B cell (primary cell): ENCODE results near the gene STIM1. TPM values are rescaled to one million over a fixed set of nuclear protein-coding genes. Genes with fewer than 3 reads are reported as not detected.

Source experiments
- ATAC-seq: fragments of 200-7000 bp; cut with Tn5 transposase; one replicate; pipeline ENCODE4 v1.10.0; 2021; ENCODE audit warnings: low read depth, mild to moderate bottlenecking, moderate number of reproducible peaks, moderate library complexity
- CTCF ChIA-PET: fragments of 350-600 bp; sonication (Branson Sonifier 250); formaldehyde crosslinking; loops from one replicate; lab custom pipeline; 2021; ENCODE audit warnings: antibody characterized with exemption, inconsistent platforms; lab: Charles Lee
- POLR2A ChIA-PET: fragments of 350-600 bp; sonication (Branson Sonifier 250); formaldehyde crosslinking; loops from one replicate; lab custom pipeline; 2021; ENCODE audit warnings: antibody characterized with exemption; lab: Charles Lee
- DNase-seq: peaks from one replicate; pipeline ENCODE4 v3.0.0; 2013
- H2AFZ ChIP-seq: 2 replicates; pipeline ENCODE4 v1.6.1; 2012; ENCODE audit warnings: mild to moderate bottlenecking, low read depth, low read length; ENCODE audit not compliant: insufficient read depth, poor library complexity, severe bottlenecking
- H3K27ac ChIP-seq, 2 donors: 1 replicate in 1 of 2; 2 replicates in 1 of 2; pipeline ENCODE4 v1.5.1; 2012 to 2013; ENCODE audit warnings: low read length in 2 of 2, mild to moderate bottlenecking in 2 of 2, moderate library complexity in 1 of 2
- H3K27me3 ChIP-seq, 4 experiments: fragments of 200-600 bp in 1 of 4; sonication (generic) in 1 of 4; replicated peaks in 1 of 4; 1 replicate in 2 of 4; 2 replicates in 2 of 4; pipeline versions ENCODE4 v1.6.1 to v1.7.0; 2013 to 2016; ENCODE audit warnings: low read length in 3 of 4, mild to moderate bottlenecking in 2 of 4, mixed read lengths in 1 of 4, moderate library complexity in 1 of 4; ENCODE audit not compliant: insufficient read depth in 4 of 4, control insufficient read depth in 3 of 4; ENCODE audit errors: control extremely low read depth in 1 of 4
- H3K36me3 ChIP-seq, 2 experiments: replicated peaks in 1 of 2; 1 replicate in 1 of 2; 2 replicates in 1 of 2; pipeline versions ENCODE4 v1.6.1 to v1.7.1; 2013; ENCODE audit warnings: low read length in 1 of 2; ENCODE audit not compliant: insufficient read depth in 2 of 2, control insufficient read depth in 1 of 2; ENCODE audit errors: control extremely low read depth in 1 of 2, extremely low read depth in 1 of 2
- H3K4me1 ChIP-seq, 2 donors: fragments of 200-600 bp in 1 of 2; sonication (generic) in 1 of 2; 1 replicate in 1 of 2; 2 replicates in 1 of 2; pipeline versions ENCODE4 v1.5.1 to v1.6.1; 2013 to 2017; ENCODE audit warnings: low read length in 2 of 2; ENCODE audit not compliant: control insufficient read depth in 2 of 2, insufficient read depth in 2 of 2
- H3K4me2 ChIP-seq: replicated peaks from 2 replicates; pipeline ENCODE3; 2012; ENCODE audit warnings: mild to moderate bottlenecking, low read depth, low read length; ENCODE audit not compliant: poor library complexity, severe bottlenecking
- H3K4me3 ChIP-seq, 5 experiments: fragments of 200-600 bp in 1 of 5; sonication (generic) in 1 of 5; 1 replicate in 3 of 5; 2 replicates in 2 of 5; pipeline versions ENCODE4 v1.5.1 to v1.7.0; 2011 to 2016; ENCODE audit warnings: low read length in 4 of 5, mild to moderate bottlenecking in 4 of 5, low read depth in 2 of 5, control low read depth in 1 of 5, moderate library complexity in 1 of 5; ENCODE audit not compliant: insufficient read depth in 1 of 5; ENCODE audit errors: control extremely low read depth in 1 of 5, extremely low read depth in 1 of 5
- H3K79me2 ChIP-seq: fragments of 200-600 bp; sonication (generic); one replicate; pipeline ENCODE4 v1.6.0; 2016; ENCODE audit warnings: low read length; ENCODE audit not compliant: control insufficient read depth, insufficient read depth
- H3K9ac ChIP-seq: fragments of 200-600 bp; sonication (generic); 2 replicates; pipeline ENCODE4 v1.6.1; 2017; ENCODE audit warnings: mild to moderate bottlenecking, low read length, moderate library complexity
- H3K9me3 ChIP-seq, 3 donors: one replicate each; pipeline versions ENCODE4 v1.6.1 to v1.7.1; 2013; ENCODE audit warnings: low read length in 2 of 3; ENCODE audit not compliant: control insufficient read depth in 2 of 3, insufficient read depth in 1 of 3; ENCODE audit errors: control extremely low read depth in 1 of 3
- H4K20me1 ChIP-seq: 2 replicates; pipeline ENCODE4 v1.6.0; 2012; ENCODE audit warnings: mild to moderate bottlenecking, low read length; ENCODE audit not compliant: insufficient read depth, control insufficient read depth, poor library complexity, severe bottlenecking
- H3K27ac Mint-ChIP-seq: one replicate; pipeline ENCODE4 v1.8.0; 2021; ENCODE audit warnings: mixed read lengths
- H3K27me3 Mint-ChIP-seq: one replicate; pipeline ENCODE4 v1.8.0; 2021; ENCODE audit warnings: mixed read lengths
- H3K4me1 Mint-ChIP-seq: one replicate; pipeline ENCODE4 v1.8.0; 2021; ENCODE audit warnings: mixed read lengths
- H3K4me3 Mint-ChIP-seq: one replicate; pipeline ENCODE4 v1.8.0; 2021; ENCODE audit warnings: mixed read lengths
- H3K9me3 Mint-ChIP-seq: one replicate; pipeline ENCODE4 v1.8.0; 2022; ENCODE audit warnings: mixed read lengths; ENCODE audit not compliant: insufficient read depth
- EZH2 ChIP-seq: IDR thresholded peaks from 2 replicates; pipeline ENCODE4 v1.6.1; 2012; ENCODE audit warnings: borderline replicate concordance, low read depth, mild to moderate bottlenecking, moderate library complexity, low read length; ENCODE audit not compliant: insufficient read depth, poor library complexity, severe bottlenecking
- WGBS: methylation state at CpG from one replicate; pipeline ENCODE4 v1.1.5; 2013; ENCODE audit warnings: missing lambda C conversion rate; ENCODE audit not compliant: insufficient coverage; 5-methylcytosine and 5-hydroxymethylcytosine counted together
- intact Hi-C: fragments of 100-400 bp; cut with micrococcal nuclease; formaldehyde crosslinking; loops from one replicate; pipeline ENCODE4 v1.10.0; 2022
- polyA plus RNA-seq: library from polyadenylated mRNA; depleted of rRNA; stranded (reverse); fragments of >200 nt; gene quantifications from 2 replicates; pipeline ENCODE4 v1.2.3, GENCODE V29; 2012
- total RNA-seq, 2 donors: library from RNA; stranded (reverse); fragments of 120-200 nt in 1 of 2; gene quantifications; 1 replicate in 1 of 2; 2 replicates in 1 of 2; pipeline versions ENCODE4 v1.2.3 to v1.2.4, GENCODE V29; 2013 to 2022
- TF ChIP-seq, protein P1 (sequence below): fragments of 200-600 bp; IDR thresholded peaks from one replicate; pipeline ENCODE4 v1.8.0; 2022; ENCODE audit warnings: antibody characterized with exemption, mild to moderate bottlenecking

Gene STIM1
- total and polyA plus RNA-seq, 2 donors (not counting 1 experiment from before 2014, with no cell fraction given), result 59.4 to 76.7 TPM

DNA sequence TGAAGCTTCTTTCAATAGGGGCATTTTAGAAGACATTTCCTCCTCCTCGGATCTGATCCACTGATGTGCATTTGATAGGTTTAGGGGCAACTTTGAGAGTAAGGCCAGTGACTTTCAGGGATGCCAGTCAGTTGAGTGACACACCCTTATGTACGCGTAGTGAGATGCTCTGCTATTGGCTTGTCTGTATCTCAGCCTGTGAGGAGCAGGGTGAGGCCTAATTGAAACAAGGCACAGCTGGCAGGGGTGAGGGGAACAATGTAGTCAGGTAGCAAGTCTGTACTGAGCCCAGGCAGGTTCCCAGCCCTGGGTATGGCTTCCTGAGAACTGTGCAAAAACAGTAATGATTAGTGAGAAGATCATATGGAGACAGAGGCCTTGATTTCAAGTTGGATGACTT lies 61.5 kb downstream of the STIM1 start:
- Histone ChIP-seq H3K4me1 (peaks cover 40 to 50% of the 10 kb centered on the region in 2 donors), H3K9me3 (no peaks in the 10 kb centered on the region), H2AFZ (no peak overlapping the region), H3K36me3 (peaks cover 3 to 6% of the 10 kb centered on the region in 2 experiments), H3K27ac (no peak overlapping the region), H3K4me3 (no peak overlapping the region), H3K27me3 (no peaks in the 10 kb centered on the region), H3K79me2 (peaks cover 90% of the 10 kb centered on the region), H3K9ac (no peak overlapping the region), H3K4me2 (no peak overlapping the region), H4K20me1 (no peaks in the 10 kb centered on the region)
- CTCF ChIA-PET, result interaction anchor here (1.4 to 3.8 kb wide), 2 partner anchors 10 to 62 kb away, joined by 3 to 15 read pairs; partner anchors contain the start of gene STIM1
- H3K4me1 Mint-ChIP-seq, result peaks cover 70% of the 10 kb centered on the region
- ATAC-seq, result no peak
- WGBS, result 64% methylated on average over 2 of the region's 3 CpGs
- H3K4me3 Mint-ChIP-seq, result peak overlapping the region; percentile 64
- no peak for DNase-seq
- H3K27ac Mint-ChIP-seq, result peak overlapping the region; percentile 54
- H3K27me3 Mint-ChIP-seq, result no peaks in the 10 kb centered on the region
- TF ChIP-seq, protein P1, sequence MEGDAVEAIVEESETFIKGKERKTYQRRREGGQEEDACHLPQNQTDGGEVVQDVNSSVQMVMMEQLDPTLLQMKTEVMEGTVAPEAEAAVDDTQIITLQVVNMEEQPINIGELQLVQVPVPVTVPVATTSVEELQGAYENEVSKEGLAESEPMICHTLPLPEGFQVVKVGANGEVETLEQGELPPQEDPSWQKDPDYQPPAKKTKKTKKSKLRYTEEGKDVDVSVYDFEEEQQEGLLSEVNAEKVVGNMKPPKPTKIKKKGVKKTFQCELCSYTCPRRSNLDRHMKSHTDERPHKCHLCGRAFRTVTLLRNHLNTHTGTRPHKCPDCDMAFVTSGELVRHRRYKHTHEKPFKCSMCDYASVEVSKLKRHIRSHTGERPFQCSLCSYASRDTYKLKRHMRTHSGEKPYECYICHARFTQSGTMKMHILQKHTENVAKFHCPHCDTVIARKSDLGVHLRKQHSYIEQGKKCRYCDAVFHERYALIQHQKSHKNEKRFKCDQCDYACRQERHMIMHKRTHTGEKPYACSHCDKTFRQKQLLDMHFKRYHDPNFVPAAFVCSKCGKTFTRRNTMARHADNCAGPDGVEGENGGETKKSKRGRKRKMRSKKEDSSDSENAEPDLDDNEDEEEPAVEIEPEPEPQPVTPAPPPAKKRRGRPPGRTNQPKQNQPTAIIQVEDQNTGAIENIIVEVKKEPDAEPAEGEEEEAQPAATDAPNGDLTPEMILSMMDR, result no peak
- TF ChIP-seq EZH2, result no peak
- H3K9me3 Mint-ChIP-seq, result peaks cover 2% of the 10 kb centered on the region
- POLR2A ChIA-PET, result no interaction called here
- intact Hi-C loops, result no loop called here

DNA sequence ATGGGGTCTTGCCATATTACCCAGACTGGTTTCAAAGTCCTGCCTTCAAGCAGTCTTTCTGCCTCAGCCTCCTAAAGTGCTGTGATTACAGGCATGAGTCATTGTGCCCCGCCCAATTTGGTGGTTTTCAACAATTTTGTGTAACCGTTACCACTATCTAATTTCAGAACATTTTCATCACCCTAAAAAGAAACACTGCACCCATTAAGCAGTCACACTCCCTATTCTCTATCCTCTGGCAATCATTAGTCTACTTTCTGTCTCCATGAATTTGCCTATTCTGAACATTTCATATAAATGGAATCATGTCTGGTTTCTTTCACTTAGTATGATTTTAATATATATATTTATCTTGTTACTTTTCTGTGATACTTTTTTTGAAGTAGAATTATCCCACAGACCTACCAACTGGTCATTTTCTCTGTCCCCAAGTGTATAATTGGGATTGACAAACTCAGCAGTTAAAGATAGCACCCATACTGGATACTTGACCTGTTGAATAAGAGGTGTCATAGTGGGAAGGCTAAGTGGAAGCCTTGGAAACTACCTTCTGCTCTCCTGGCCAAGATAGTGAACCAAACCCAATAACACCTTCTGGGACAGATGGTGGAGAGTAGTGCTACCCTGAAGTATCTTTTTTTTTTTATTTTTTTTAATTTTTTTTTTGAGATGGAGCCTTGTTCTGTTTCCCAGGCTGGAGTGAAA lies 64.8 kb downstream of the STIM1 start:
- Histone ChIP-seq H3K4me2 (peak overlapping the region; percentile 35), H3K27ac (no peak overlapping the region), H3K9ac (no peak overlapping the region), H3K4me3 (no peak overlapping the region), H3K79me2 (peaks cover 94% of the 10 kb centered on the region), H3K27me3 (no peaks in the 10 kb centered on the region), H3K4me1 (peaks cover 31 to 39% of the 10 kb centered on the region in 2 donors), H3K9me3 (no peaks in the 10 kb centered on the region), H2AFZ (no peak overlapping the region), H4K20me1 (no peaks in the 10 kb centered on the region), H3K36me3 (peaks cover 3 to 7% of the 10 kb centered on the region in 2 experiments)
- ChIA-PET CTCF (interaction anchor here (1.9 kb wide), 1 partner anchor 66 kb away, joined by 6 read pairs; no protein-coding TSS in a partner anchor), POLR2A (no interaction called here)
- Mint-ChIP-seq H3K4me3 (peak overlapping the region; percentile 31), H3K27ac (peak overlapping the region; percentile 21), H3K27me3 (no peaks in the 10 kb centered on the region), H3K9me3 (peaks cover 2% of the 10 kb centered on the region), H3K4me1 (peaks cover 52% of the 10 kb centered on the region)
- TF ChIP-seq, protein P1, result no peak
- no peak for TF ChIP-seq EZH2
- peak; percentile 56 for ATAC-seq
- 29% methylated on average over 2 of the region's 2 CpGs for WGBS
- no peak for DNase-seq
- intact Hi-C loops, result no loop called here
